ENCODE results near the gene PROX2.

DNA sequence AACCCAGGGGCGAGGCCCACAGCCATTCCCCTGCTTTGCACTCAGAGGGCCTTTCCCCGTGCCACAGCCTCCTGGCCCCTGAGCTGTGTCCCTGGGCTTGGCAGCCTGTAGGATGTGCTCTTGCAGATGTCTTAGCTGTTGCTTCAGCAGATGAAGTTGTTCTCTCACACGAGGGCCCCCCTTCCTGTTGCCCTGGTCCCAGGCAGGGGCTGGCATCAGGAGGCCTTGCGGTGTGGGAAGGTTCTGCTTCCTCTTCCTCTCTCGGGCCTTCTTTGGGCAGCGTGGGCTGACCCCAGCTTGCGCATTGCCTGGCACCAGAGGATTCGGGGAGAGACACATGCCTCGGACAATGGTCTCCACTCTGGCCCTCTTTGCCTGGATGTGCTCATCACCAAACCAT lies 12.7 kb downstream of the PROX2 start:
- TF ChIP-seq CTCF (IDR thresholded peaks at IDR 0.05) (no peak), EZH2 (IDR thresholded peaks at IDR 0.05; ENCODE audit: borderline replicate concordance, insufficient read depth, low read depth, low read length, poor library complexity, severe bottlenecking) (no peak)

Measured in B cell (primary cell).